Prostate gland (tissue), 2 donors: ENCODE measurements around the gene SF3B3. TPM values are rescaled to one million over a fixed set of nuclear protein-coding genes. Genes with fewer than 3 reads are reported as not detected.

ENCODE experiments used
- DNase-seq: peaks from one replicate; pipeline ENCODE4 v3.0.0-alpha.2; 2019; ENCODE audit warnings: low spot score
- H3K27ac ChIP-seq, 2 donors: fragments of 200-600 bp; sonication (generic); 2 replicates each; pipeline ENCODE4 v1.5.1; 2017 to 2019
- H3K27me3 ChIP-seq: fragments of 200-600 bp; sonication (generic); replicated peaks from 2 replicates; pipeline ENCODE4 v1.5.1; 2019; ENCODE audit not compliant: insufficient read depth
- H3K36me3 ChIP-seq, 2 donors: fragments of 200-600 bp; sonication (generic); 1 replicate in 1 of 2; 2 replicates in 1 of 2; pipeline versions ENCODE4 v1.5.1 to v1.8.1; 2017 to 2019
- H3K4me1 ChIP-seq: fragments of 200-600 bp; sonication (generic); replicated peaks from 2 replicates; pipeline ENCODE4 v1.5.1; 2019
- H3K4me3 ChIP-seq, 2 donors: fragments of 200-600 bp; sonication (generic); 2 replicates each; pipeline ENCODE4 v1.5.1; 2017 to 2019
- H3K9me3 ChIP-seq: fragments of 200-600 bp; sonication (generic); 2 replicates; pipeline ENCODE4 v1.5.1; 2017
- POLR2A ChIP-seq: fragments of 450-650 bp; IDR thresholded peaks from one replicate; pipeline ENCODE4 v1.6.1; 2016; ENCODE audit warnings: antibody characterized with exemption, mild to moderate bottlenecking
- POLR2AphosphoS5 ChIP-seq: sonication (generic); formaldehyde crosslinking; IDR thresholded peaks from one replicate; pipeline ENCODE4 v1.6.1; 2017; ENCODE audit warnings: antibody characterized with exemption
- WGBS: methylation state at CpG from one replicate; pipeline ENCODE4 v1.1.5; 2018; 5-methylcytosine and 5-hydroxymethylcytosine counted together
- intact Hi-C: fragments of 100-400 bp; cut with DNase I; formaldehyde crosslinking; loops from one replicate; pipeline ENCODE4 v1.14.2; 2022
- total RNA-seq, 2 donors: library from RNA; depleted of rRNA; stranded (reverse); fragments of >200 nt; gene quantifications; one replicate each; pipeline ENCODE4 v1.1.0, GENCODE V29; 2016
- TF ChIP-seq, protein P1 (sequence below), 4 experiments: fragments of 200-600 bp in 2 of 4; fragments of 450-650 bp in 2 of 4; sonication (generic) in 2 of 4; IDR thresholded peaks; 1 replicate in 3 of 4; 2 replicates in 1 of 4; pipeline ENCODE4 v1.5.1; 2016 to 2019; ENCODE audit warnings: antibody characterized with exemption in 4 of 4, mild to moderate bottlenecking in 2 of 4, moderate library complexity in 2 of 4

SF3B3 gene
- total RNA-seq, 2 donors from 2014 or later: 98.4 to 138 TPM

DNA sequence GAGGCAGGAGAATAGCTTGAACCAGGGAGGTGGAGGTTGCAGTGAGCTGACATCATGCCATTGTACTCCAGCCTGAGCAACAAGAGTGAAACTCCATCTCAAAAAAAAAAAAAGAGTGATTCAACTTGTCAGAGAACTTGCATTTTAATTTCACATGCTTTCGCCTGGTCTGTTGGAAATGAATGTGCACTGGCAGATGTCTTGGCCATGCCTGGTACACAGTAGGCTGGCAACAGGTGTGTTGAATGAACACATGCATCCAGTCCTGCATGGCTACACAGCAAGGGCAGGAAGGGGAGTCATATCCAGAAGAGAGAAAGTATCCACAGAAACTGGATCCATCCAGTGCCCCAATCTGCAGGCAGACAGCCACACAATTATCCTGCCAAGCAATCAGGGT is 11.8 kb upstream of the SF3B3 start:
- DNase-seq: no peak
- Histone ChIP-seq H3K9me3 (no peaks in the 10 kb centered on the region), H3K4me1 (no peaks in the 10 kb centered on the region), H3K36me3 (peaks cover 5 to 10% of the 10 kb centered on the region in 2 donors), H3K4me3 (no peak overlapping the region), H3K27ac (no peak overlapping the region), H3K27me3 (no peaks in the 10 kb centered on the region)
- 96% methylated on average over 1 of the region's 1 CpG for WGBS
- intact Hi-C loops: no loop called here
- no peak for TF ChIP-seq POLR2AphosphoS5
- TF ChIP-seq, protein P1, sequence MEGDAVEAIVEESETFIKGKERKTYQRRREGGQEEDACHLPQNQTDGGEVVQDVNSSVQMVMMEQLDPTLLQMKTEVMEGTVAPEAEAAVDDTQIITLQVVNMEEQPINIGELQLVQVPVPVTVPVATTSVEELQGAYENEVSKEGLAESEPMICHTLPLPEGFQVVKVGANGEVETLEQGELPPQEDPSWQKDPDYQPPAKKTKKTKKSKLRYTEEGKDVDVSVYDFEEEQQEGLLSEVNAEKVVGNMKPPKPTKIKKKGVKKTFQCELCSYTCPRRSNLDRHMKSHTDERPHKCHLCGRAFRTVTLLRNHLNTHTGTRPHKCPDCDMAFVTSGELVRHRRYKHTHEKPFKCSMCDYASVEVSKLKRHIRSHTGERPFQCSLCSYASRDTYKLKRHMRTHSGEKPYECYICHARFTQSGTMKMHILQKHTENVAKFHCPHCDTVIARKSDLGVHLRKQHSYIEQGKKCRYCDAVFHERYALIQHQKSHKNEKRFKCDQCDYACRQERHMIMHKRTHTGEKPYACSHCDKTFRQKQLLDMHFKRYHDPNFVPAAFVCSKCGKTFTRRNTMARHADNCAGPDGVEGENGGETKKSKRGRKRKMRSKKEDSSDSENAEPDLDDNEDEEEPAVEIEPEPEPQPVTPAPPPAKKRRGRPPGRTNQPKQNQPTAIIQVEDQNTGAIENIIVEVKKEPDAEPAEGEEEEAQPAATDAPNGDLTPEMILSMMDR (IDR thresholded peaks at IDR 0.05): no peak
- no peak for TF ChIP-seq POLR2A

DNA sequence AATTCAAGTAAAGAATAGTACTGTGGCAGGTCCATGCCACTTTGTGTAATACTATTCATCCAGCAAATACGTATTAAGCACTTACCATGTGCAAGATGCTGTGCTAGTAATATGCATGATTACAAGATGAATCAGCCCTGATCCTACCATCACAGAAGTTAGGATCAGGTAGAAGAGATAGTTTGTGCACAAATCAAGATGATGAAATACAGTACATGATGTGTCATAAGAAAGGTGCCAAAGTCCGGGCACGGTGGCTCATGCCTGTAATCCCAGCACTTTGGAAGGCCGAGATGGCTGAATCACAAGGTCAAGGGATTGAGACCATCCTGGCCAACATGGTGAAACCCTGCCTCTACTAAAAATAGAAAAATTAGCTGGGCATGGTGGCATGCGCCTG is 11.2 kb upstream of the SF3B3 start:
- no peak overlapping the region for H3K27ac ChIP-seq
- 93% methylated on average over 5 of the region's 5 CpGs for WGBS
- intact Hi-C loops: no loop called here

DNA sequence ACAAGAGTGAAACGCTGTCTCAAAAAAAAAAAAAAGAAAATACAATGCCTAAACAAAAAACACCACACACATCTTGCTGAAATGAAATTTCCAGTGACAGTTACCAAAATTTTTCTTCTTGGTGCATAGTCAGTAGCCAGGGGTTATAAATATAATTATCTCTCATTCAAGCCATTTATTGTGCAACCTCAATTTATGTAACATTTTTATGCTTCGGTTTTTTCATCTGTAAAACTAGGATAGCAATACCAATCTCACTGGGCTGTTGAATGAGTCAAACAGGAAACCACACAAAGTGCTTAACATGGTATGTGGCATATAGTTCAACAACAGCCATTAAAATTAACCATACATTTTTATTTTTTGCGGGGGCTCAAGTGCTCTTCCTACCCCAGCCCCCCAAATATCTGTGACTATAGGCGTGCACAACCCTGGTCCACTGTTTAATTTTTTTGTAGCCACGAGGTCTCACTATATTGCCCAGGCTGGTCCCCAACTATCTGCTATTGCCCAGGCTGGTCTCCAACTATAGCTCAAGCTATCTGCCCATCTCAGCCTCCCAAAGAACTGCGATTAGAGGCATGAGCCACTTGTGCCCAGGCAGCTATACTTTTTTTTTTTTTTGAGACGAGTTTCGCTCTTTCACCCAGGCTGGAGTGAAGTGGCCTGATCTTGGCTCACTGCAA is 2.9 kb upstream of the SF3B3 start:
- peaks cover 0 to 9% of the 10 kb centered on the region in 2 donors for H3K36me3 ChIP-seq
- intact Hi-C loops: loop anchor here (5.0 kb wide), 1 partner anchor 148 kb away; no protein-coding TSS in a partner anchor
- DNase-seq: no peak
- H3K4me1 ChIP-seq: peaks cover 8% of the 10 kb centered on the region
- no peaks in the 10 kb centered on the region for H3K27me3 ChIP-seq
- no peak overlapping the region for H3K27ac ChIP-seq
- no peaks in the 10 kb centered on the region for H3K9me3 ChIP-seq
- WGBS: 87% methylated on average over 8 of the region's 8 CpGs
- no peak overlapping the region for H3K4me3 ChIP-seq
- TF ChIP-seq, protein P1 (IDR thresholded peaks at IDR 0.05): no peak
- TF ChIP-seq POLR2AphosphoS5: no peak
- no peak for TF ChIP-seq POLR2A

More for the DNA sequence above, 11.2 kb upstream of the SF3B3 start:
- Histone ChIP-seq H3K4me1 (no peaks in the 10 kb centered on the region), H3K4me3 (no peak overlapping the region), H3K9me3 (no peaks in the 10 kb centered on the region), H3K27me3 (no peaks in the 10 kb centered on the region), H3K36me3 (peaks cover 5 to 10% of the 10 kb centered on the region in 2 donors)
- no peak for DNase-seq
- TF ChIP-seq POLR2AphosphoS5 (no peak), POLR2A (no peak)
- TF ChIP-seq, protein P1 (IDR thresholded peaks at IDR 0.05): no peak

DNA sequence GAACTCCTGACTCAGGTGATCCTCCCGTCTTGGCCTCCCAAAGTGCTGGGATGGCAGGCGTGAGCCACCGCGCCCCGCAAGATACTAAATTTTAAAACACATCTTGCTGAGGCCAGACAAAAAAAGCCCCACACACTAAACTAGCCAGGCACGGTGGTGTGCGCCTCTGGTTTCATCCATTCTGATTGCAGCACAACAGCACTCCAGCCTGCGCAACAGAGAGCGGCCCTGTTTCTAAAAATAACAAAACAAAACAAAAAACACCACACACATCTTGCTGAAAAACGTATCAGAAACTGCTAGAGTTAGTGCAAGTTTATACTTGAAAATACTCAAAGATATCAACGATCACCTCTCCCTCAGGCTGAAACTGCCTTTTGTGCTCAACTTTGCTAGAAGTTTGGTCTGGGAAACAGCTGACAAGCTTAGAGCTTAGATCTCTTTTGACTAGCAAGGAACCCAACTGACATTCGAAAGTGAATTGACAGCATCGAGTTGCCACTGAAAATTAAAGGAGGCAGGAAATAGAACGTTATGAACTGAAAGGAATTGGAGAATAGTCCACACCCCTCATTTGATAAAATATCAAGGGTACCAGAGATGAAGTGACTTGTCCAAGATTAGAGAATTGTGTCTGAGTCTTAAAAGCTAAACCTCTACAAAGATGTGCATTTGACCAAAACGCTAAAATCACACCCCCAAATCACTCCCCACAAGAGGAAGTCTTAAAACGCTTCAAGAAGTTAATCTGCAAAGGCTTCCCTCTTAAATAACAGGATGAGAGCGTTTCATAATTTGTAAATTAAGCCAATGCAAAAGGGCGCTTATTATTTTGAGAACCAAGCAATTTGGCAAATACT is 1.2 kb upstream of the SF3B3 start:
- Histone ChIP-seq H3K4me3 (peak overlapping the region; percentile 63), H3K36me3 (peaks cover 0 to 9% of the 10 kb centered on the region in 2 donors), H3K9me3 (no peaks in the 10 kb centered on the region), H3K27ac (peak overlapping the region; percentile 86 to 89), H3K27me3 (no peaks in the 10 kb centered on the region), H3K4me1 (peaks cover 8% of the 10 kb centered on the region)
- TF ChIP-seq POLR2AphosphoS5: no peak
- no peak for TF ChIP-seq POLR2A
- TF ChIP-seq, protein P1 (IDR thresholded peaks at IDR 0.05): no peak
- 47% methylated on average over 18 of the region's 18 CpGs for WGBS
- intact Hi-C loops: loop anchor here (5.0 kb wide), 1 partner anchor 150 kb away; no protein-coding TSS in a partner anchor
- DNase-seq: no peak
